ENCODE data around the gene NAGS.

DNA sequence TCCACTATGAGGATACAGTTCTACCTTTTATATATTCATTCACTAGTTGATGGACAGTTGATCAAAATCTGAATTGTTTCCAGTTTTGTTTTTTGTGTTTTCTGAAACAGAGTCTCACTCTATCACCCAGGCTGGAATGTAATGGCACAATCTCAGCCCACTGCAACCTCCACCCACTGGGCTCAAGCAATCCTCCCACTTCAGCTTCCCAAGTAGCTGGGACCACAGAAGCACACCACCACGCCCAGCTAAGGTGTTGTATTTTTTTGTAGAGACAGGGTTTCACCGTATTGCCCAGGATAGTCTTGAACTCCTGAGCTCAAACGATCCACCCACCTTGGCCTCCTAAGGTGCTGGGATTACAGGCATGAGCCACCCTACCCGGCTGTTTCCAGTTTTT, 41.1 kb downstream of the NAGS start:
- no peak for TF ChIP-seq CTCF (IDR thresholded peaks at IDR 0.05)
- no peak for TF ChIP-seq POLR2A (IDR thresholded peaks at IDR 0.05)
